Measurements from ENCODE around the gene ZNF814. TPM values are rescaled to one million over a fixed set of nuclear protein-coding genes. Genes with fewer than 3 reads are reported as not detected.

ZNF814 gene
- total and polyA plus RNA-seq, 4 donors: 7.2 to 29.4 (median 11.7) TPM

GRCh38 chr19:57817976-57818375 lies 70.9 kb downstream of the ZNF814 start:
- DNase-seq (no peak), ATAC-seq (ENCODE audit: insufficient read depth, low FRiP score) (no peak)
- H3K9me3 ChIP-seq (ENCODE audit: control insufficient read depth in 4 of 4, insufficient read depth in 3 of 4, low read length in 3 of 4): no peaks in the 10 kb centered on the region
- no peak overlapping the region for H3K9ac ChIP-seq (ENCODE audit: insufficient read depth in 1 of 2, low read length in 2 of 2)
- H3K36me3 ChIP-seq (ENCODE audit: control insufficient read depth in 4 of 4, insufficient read depth in 4 of 4, low read length in 4 of 4): peaks cover 0 to 6% (median under 1%) of the 10 kb centered on the region in 4 donors
- no peak overlapping the region for H3K27ac ChIP-seq (ENCODE audit: low read depth in 1 of 2, low read length in 1 of 2)
- TF ChIP-seq CTCF (IDR thresholded peaks at IDR 0.05; ENCODE audit: control extremely low read depth, extremely low read depth): no peak
- no peak overlapping the region for H3K4me3 ChIP-seq
- no peaks in the 10 kb centered on the region for H3K27me3 ChIP-seq (ENCODE audit: control insufficient read depth in 3 of 3, insufficient read depth in 3 of 3, low read length in 2 of 3)
- WGBS, 2 donors: 94 to 97% methylated on average over 14 of the region's 14 CpGs
- H3K4me1 ChIP-seq (ENCODE audit: control insufficient read depth in 5 of 5, insufficient read depth in 5 of 5, low read length in 5 of 5): peaks cover 3 to 23% (median 4%) of the 10 kb centered on the region in 5 donors

GRCh38 chr19:57816652-57817051 lies 72.2 kb downstream of the ZNF814 start:
- Histone ChIP-seq H3K4me1 (ENCODE audit: control insufficient read depth in 5 of 5, insufficient read depth in 5 of 5, low read length in 5 of 5) (peaks cover 3 to 23% (median 4%) of the 10 kb centered on the region in 5 donors), H3K27ac (ENCODE audit: low read depth in 1 of 2, low read length in 1 of 2) (no peak overlapping the region)
- 88 to 95% methylated on average over 7 of the region's 7 CpGs for WGBS, 2 donors

GRCh38 chr19:57815247-57816075 lies 73.4 kb downstream of the ZNF814 start:
- no peak overlapping the region for H3K4me3 ChIP-seq
- no peak for TF ChIP-seq CTCF (IDR thresholded peaks at IDR 0.05; ENCODE audit: control extremely low read depth, extremely low read depth)
- peaks cover 0 to 14% (median 5%) of the 10 kb centered on the region in 4 donors for H3K36me3 ChIP-seq (ENCODE audit: control insufficient read depth in 4 of 4, insufficient read depth in 4 of 4, low read length in 4 of 4)
- no peaks in the 10 kb centered on the region for H3K9me3 ChIP-seq (ENCODE audit: control insufficient read depth in 4 of 4, insufficient read depth in 3 of 4, low read length in 3 of 4)
- ATAC-seq (ENCODE audit: insufficient read depth, low FRiP score): no peak
- 82 to 83% methylated on average over 17 of the region's 17 CpGs for WGBS, 2 donors
- no peak overlapping the region for H3K9ac ChIP-seq (ENCODE audit: insufficient read depth in 1 of 2, low read length in 2 of 2)
- DNase-seq: peak in 2 of 3 donors; percentile 32 to 47
- H3K27me3 ChIP-seq (ENCODE audit: control insufficient read depth in 3 of 3, insufficient read depth in 3 of 3, low read length in 2 of 3): no peaks in the 10 kb centered on the region
- peaks cover 0 to 19% (median 3%) of the 10 kb centered on the region in 5 donors for H3K4me1 ChIP-seq (ENCODE audit: control insufficient read depth in 5 of 5, insufficient read depth in 5 of 5, low read length in 5 of 5)
- H3K27ac ChIP-seq (ENCODE audit: low read depth in 1 of 2, low read length in 1 of 2): peak overlapping the region; percentile 44 to 47

More at GRCh38 chr19:57816652-57817051, 72.2 kb downstream of the ZNF814 start:
- Histone ChIP-seq H3K4me3 (no peak overlapping the region), H3K9ac (ENCODE audit: insufficient read depth in 1 of 2, low read length in 2 of 2) (no peak overlapping the region), H3K27me3 (ENCODE audit: control insufficient read depth in 3 of 3, insufficient read depth in 3 of 3, low read length in 2 of 3) (no peaks in the 10 kb centered on the region), H3K9me3 (ENCODE audit: control insufficient read depth in 4 of 4, insufficient read depth in 3 of 4, low read length in 3 of 4) (no peaks in the 10 kb centered on the region), H3K36me3 (ENCODE audit: control insufficient read depth in 4 of 4, insufficient read depth in 4 of 4, low read length in 4 of 4) (peaks cover 0 to 14% (median 5%) of the 10 kb centered on the region in 4 donors)
- DNase-seq (no peak), ATAC-seq (ENCODE audit: insufficient read depth, low FRiP score) (no peak)
- TF ChIP-seq CTCF (IDR thresholded peaks at IDR 0.05; ENCODE audit: control extremely low read depth, extremely low read depth): no peak
